HEK293 (cell line): Measurements from ENCODE around the gene DAGLB.

Source experiments
- CTCF ChIA-PET: fragments of 350-600 bp; formaldehyde crosslinking; extraction: SDS; loops from one replicate; lab custom pipeline; 2021; ENCODE audit warnings: antibody characterized with exemption; lab: Yijun Ruan, JAX
- POLR2A ChIA-PET: fragments of 300-600 bp; formaldehyde crosslinking; extraction: SDS; loops from one replicate; lab custom pipeline; 2020; ENCODE audit warnings: antibody characterized with exemption, inconsistent platforms; lab: Yijun Ruan, JAX
- H3K27ac ChIP-seq: fragments of 200-500 bp; sonication (Bioruptor generic); 2 replicates; pipeline ENCODE4 v1.5.1; 2014; ENCODE audit warnings: low read depth, low read length, control low read depth, inconsistent platforms; ENCODE audit errors: extremely low read depth
- H3K36me3 ChIP-seq, 2 experiments: fragments of 200-500 bp in 1 of 2; sonication (Bioruptor generic) in 1 of 2; 1 replicate in 1 of 2; 2 replicates in 1 of 2; pipeline ENCODE4 v1.5.1; 2014 to 2017; ENCODE audit warnings: inconsistent platforms in 2 of 2, low read length in 2 of 2; ENCODE audit not compliant: control insufficient read depth in 2 of 2, insufficient read depth in 1 of 2
- H3K4me1 ChIP-seq: fragments of 200-500 bp; sonication (Bioruptor generic); 2 replicates; pipeline ENCODE4 v1.5.1; 2014; ENCODE audit warnings: mild to moderate bottlenecking, low read length, inconsistent platforms; ENCODE audit not compliant: control insufficient read depth, insufficient read depth
- H3K4me3 ChIP-seq: 2 replicates; pipeline ENCODE4 v1.5.1; 2011; ENCODE audit warnings: low read depth, mild to moderate bottlenecking, control low read depth, low read length, moderate library complexity
- H3K9me3 ChIP-seq: fragments of 200-500 bp; sonication (Bioruptor generic); 2 replicates; pipeline ENCODE4 v1.5.1; 2014; ENCODE audit warnings: low read depth, low read length, inconsistent platforms; ENCODE audit not compliant: control insufficient read depth, insufficient read depth
- HOXA7 ChIP-seq: sonication (generic); formaldehyde crosslinking; IDR thresholded peaks from 2 replicates; pipeline ENCODE4 v1.8.1; 2022; ENCODE audit warnings: missing genetic modification reagents, borderline replicate concordance
- KLF7 ChIP-seq: fragments of 450-650 bp; formaldehyde crosslinking; IDR thresholded peaks from 2 replicates; pipeline ENCODE4 v1.5.1; 2016; ENCODE audit warnings: missing biosample characterization, missing genetic modification characterization, borderline replicate concordance
- SALL2 ChIP-seq: fragments of 450-650 bp; formaldehyde crosslinking; IDR thresholded peaks from 2 replicates; pipeline ENCODE4 v1.5.0; 2017; ENCODE audit warnings: missing biosample characterization, mild to moderate bottlenecking, missing genetic modification characterization, borderline replicate concordance
- ZNF148 ChIP-seq: fragments of 450-650 bp; formaldehyde crosslinking; IDR thresholded peaks from 2 replicates; pipeline ENCODE4 v1.5.0; 2017; ENCODE audit warnings: missing biosample characterization, missing genetic modification characterization, borderline replicate concordance
- ZNF214 ChIP-seq: fragments of 450-650 bp; formaldehyde crosslinking; IDR thresholded peaks from 2 replicates; pipeline ENCODE4 v1.5.1; 2017; ENCODE audit warnings: missing biosample characterization, mild to moderate bottlenecking, missing genetic modification characterization, borderline replicate concordance
- ZNF221 ChIP-seq: fragments of 450-650 bp; formaldehyde crosslinking; IDR thresholded peaks from 2 replicates; pipeline ENCODE4 v1.5.1; 2017; ENCODE audit warnings: missing biosample characterization, missing genetic modification characterization, borderline replicate concordance
- ZNF26 ChIP-seq: fragments of 450-650 bp; formaldehyde crosslinking; IDR thresholded peaks from 2 replicates; pipeline ENCODE4 v1.5.1; 2016; ENCODE audit warnings: missing biosample characterization, missing genetic modification characterization
- ZNF48 ChIP-seq: fragments of 450-650 bp; formaldehyde crosslinking; IDR thresholded peaks from 2 replicates; pipeline ENCODE4 v1.5.1; 2016; ENCODE audit warnings: missing biosample characterization, missing genetic modification characterization
- ZNF501 ChIP-seq: fragments of 450-650 bp; formaldehyde crosslinking; IDR thresholded peaks from 2 replicates; pipeline ENCODE4 v1.5.1; 2016; ENCODE audit warnings: missing biosample characterization, missing genetic modification characterization
- ZNF544 ChIP-seq: fragments of 450-650 bp; formaldehyde crosslinking; IDR thresholded peaks from 2 replicates; pipeline ENCODE4 v1.5.0; 2017; ENCODE audit warnings: missing biosample characterization, missing genetic modification characterization
- ZNF596 ChIP-seq: fragments of 450-650 bp; IDR thresholded peaks from 2 replicates; pipeline ENCODE4 v1.5.0; 2018; ENCODE audit warnings: missing biosample characterization, mild to moderate bottlenecking, missing genetic modification characterization, moderate library complexity
- ZNF664 ChIP-seq: fragments of 450-650 bp; formaldehyde crosslinking; IDR thresholded peaks from 2 replicates; pipeline ENCODE4 v1.5.1; 2016; ENCODE audit warnings: missing biosample characterization, missing genetic modification characterization
- ZNF707 ChIP-seq: fragments of 450-650 bp; formaldehyde crosslinking; IDR thresholded peaks from 2 replicates; pipeline ENCODE4 v1.5.1; 2016; ENCODE audit warnings: missing biosample characterization, missing genetic modification characterization
- ZNF830 ChIP-seq: fragments of 450-650 bp; IDR thresholded peaks from 2 replicates; pipeline ENCODE4 v1.5.0; 2018; ENCODE audit warnings: missing biosample characterization, missing genetic modification characterization, low read depth, mild to moderate bottlenecking, moderate library complexity
- ZNF843 ChIP-seq: fragments of 450-650 bp; formaldehyde crosslinking; IDR thresholded peaks from 2 replicates; pipeline ENCODE4 v1.5.1; 2016; ENCODE audit warnings: missing biosample characterization, missing genetic modification characterization
- ZSCAN16 ChIP-seq: fragments of 450-650 bp; formaldehyde crosslinking; IDR thresholded peaks from 2 replicates; pipeline ENCODE4 v1.5.1; 2016; ENCODE audit warnings: missing biosample characterization, missing genetic modification characterization
- TF ChIP-seq, protein P1 (sequence below): fragments of 450-650 bp; formaldehyde crosslinking; IDR thresholded peaks from 2 replicates; pipeline ENCODE4 v1.5.1; 2016; ENCODE audit warnings: missing biosample characterization, missing genetic modification characterization, borderline replicate concordance
- TF ChIP-seq, protein P2 (sequence below): fragments of 450-650 bp; formaldehyde crosslinking; optimal IDR thresholded peaks from 2 replicates; pipeline ENCODE3; 2016; ENCODE audit warnings: missing biosample characterization, mild to moderate bottlenecking, missing genetic modification characterization

DAGLB gene

GRCh38 chr7:6461946-6462550 lies 14.3 kb upstream of the DAGLB start (continued):
- TF ChIP-seq SALL2 (tag by site-specific recombination) (no peak), ZNF26 (tag by site-specific recombination) (no peak)
- TF ChIP-seq, all 188 proteins: peak for 0

DNA sequence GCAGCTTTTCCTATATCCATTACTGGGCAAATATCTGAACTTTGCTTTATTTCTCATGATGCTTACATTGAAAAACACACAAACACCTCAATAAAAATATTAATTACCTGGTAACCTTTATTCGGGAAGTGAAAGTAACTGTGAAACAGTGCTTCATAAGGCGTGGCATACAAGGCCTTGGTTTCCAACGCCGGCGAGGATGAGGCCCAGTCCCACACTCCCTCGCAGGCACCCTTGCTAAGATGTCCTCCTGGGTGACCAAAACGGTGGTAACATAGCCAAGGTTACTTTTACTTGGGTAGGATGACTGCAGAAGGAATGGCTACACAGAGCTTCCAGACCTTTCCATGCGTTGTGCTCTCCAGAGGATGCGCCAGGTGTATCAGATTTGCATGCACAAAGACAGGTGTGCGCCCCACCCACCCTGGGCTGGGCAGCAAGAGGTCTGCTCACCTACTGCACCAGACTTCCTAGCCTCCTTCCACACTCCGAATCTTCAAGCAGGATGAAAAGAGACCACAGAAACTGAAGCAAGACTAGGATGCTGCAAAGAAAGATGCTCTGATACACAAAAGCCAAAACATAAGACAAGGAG lies 13.3 kb upstream of the DAGLB start:
- Histone ChIP-seq H3K27ac (no peak overlapping the region), H3K36me3 (peaks cover 22 to 42% of the 10 kb centered on the region in 2 experiments), H3K4me1 (no peaks in the 10 kb centered on the region), H3K4me3 (no peak overlapping the region), H3K9me3 (no peaks in the 10 kb centered on the region)
- ChIA-PET CTCF (interaction anchor here (0.7 to 0.8 kb wide), 2 partner anchors 10 to 1124 kb away, joined by 4 to 5 read pairs; no protein-coding TSS in a partner anchor), POLR2A (no interaction called here)
- TF ChIP-seq ZNF214 (tag by site-specific recombination) (no peak), ZSCAN16 (no peak), ZNF501 (tag by site-specific recombination) (no peak), ZNF664 (tag by site-specific recombination) (no peak), HOXA7 (CRISPR knock-in tag) (no peak)

- ChIA-PET CTCF (no interaction called here), POLR2A (interaction anchor here (0.6 kb wide), 1 partner anchor 48 kb away, joined by 3 read pairs; no protein-coding TSS in a partner anchor)
- Histone ChIP-seq H3K4me1 (no peaks in the 10 kb centered on the region), H3K27ac (no peak overlapping the region), H3K9me3 (no peaks in the 10 kb centered on the region), H3K4me3 (no peak overlapping the region), H3K36me3 (peaks cover 16 to 34% of the 10 kb centered on the region in 2 experiments)
- TF ChIP-seq ZNF830 (no peak), ZNF501 (tag by site-specific recombination) (no peak), ZNF26 (tag by site-specific recombination) (no peak), ZNF148 (tag by site-specific recombination) (no peak), ZNF707 (tag by site-specific recombination) (no peak), ZNF48 (tag by site-specific recombination) (no peak), ZNF843 (tag by site-specific recombination) (no peak), KLF7 (no peak), ZNF596 (tag by site-specific recombination) (no peak), ZNF544 (no peak), ZNF221 (no peak)
- TF ChIP-seq, protein P1, sequence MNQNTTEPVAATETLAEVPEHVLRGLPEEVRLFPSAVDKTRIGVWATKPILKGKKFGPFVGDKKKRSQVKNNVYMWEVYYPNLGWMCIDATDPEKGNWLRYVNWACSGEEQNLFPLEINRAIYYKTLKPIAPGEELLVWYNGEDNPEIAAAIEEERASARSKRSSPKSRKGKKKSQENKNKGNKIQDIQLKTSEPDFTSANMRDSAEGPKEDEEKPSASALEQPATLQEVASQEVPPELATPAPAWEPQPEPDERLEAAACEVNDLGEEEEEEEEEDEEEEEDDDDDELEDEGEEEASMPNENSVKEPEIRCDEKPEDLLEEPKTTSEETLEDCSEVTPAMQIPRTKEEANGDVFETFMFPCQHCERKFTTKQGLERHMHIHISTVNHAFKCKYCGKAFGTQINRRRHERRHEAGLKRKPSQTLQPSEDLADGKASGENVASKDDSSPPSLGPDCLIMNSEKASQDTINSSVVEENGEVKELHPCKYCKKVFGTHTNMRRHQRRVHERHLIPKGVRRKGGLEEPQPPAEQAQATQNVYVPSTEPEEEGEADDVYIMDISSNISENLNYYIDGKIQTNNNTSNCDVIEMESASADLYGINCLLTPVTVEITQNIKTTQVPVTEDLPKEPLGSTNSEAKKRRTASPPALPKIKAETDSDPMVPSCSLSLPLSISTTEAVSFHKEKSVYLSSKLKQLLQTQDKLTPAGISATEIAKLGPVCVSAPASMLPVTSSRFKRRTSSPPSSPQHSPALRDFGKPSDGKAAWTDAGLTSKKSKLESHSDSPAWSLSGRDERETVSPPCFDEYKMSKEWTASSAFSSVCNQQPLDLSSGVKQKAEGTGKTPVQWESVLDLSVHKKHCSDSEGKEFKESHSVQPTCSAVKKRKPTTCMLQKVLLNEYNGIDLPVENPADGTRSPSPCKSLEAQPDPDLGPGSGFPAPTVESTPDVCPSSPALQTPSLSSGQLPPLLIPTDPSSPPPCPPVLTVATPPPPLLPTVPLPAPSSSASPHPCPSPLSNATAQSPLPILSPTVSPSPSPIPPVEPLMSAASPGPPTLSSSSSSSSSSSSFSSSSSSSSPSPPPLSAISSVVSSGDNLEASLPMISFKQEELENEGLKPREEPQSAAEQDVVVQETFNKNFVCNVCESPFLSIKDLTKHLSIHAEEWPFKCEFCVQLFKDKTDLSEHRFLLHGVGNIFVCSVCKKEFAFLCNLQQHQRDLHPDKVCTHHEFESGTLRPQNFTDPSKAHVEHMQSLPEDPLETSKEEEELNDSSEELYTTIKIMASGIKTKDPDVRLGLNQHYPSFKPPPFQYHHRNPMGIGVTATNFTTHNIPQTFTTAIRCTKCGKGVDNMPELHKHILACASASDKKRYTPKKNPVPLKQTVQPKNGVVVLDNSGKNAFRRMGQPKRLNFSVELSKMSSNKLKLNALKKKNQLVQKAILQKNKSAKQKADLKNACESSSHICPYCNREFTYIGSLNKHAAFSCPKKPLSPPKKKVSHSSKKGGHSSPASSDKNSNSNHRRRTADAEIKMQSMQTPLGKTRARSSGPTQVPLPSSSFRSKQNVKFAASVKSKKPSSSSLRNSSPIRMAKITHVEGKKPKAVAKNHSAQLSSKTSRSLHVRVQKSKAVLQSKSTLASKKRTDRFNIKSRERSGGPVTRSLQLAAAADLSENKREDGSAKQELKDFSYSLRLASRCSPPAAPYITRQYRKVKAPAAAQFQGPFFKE (tag by site-specific recombination) = no peak
- TF ChIP-seq, protein P2, sequence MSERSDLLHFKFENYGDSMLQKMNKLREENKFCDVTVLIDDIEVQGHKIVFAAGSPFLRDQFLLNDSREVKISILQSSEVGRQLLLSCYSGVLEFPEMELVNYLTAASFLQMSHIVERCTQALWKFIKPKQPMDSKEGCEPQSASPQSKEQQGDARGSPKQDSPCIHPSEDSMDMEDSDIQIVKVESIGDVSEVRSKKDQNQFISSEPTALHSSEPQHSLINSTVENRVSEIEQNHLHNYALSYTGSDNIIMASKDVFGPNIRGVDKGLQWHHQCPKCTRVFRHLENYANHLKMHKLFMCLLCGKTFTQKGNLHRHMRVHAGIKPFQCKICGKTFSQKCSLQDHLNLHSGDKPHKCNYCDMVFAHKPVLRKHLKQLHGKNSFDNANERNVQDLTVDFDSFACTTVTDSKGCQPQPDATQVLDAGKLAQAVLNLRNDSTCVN (tag by site-specific recombination) = no peak
These were observed 12.5 kb upstream of the DAGLB start for GRCh38 chr7:6460303-6460702.
